Panc1 (cell line): ENCODE data around the gene RPP14. TPM values are rescaled to one million over a fixed set of nuclear protein-coding genes. Genes with fewer than 3 reads are reported as not detected.

Experiments
- ATAC-seq: fragments of 200-7000 bp; cut with Tn5 transposase; 2 replicates; pipeline ENCODE4 v1.9.1; 2020; ENCODE audit warnings: mild to moderate bottlenecking, moderate library complexity
- BruUV-seq: library from RNA; stranded (reverse); fragments of 400-500 nt; replicated peaks from 2 replicates; lab custom pipeline; 2021; lab: Mats Ljungman, UMichigan
- CTCF ChIA-PET: fragments of 300-600 bp; sonication (Branson Sonifier 250); formaldehyde crosslinking; loops from one replicate; lab custom pipeline; 2022; ENCODE audit warnings: antibody characterized with exemption; lab: Charles Lee
- POLR2A ChIA-PET: fragments of 300-600 bp; sonication (Branson Sonifier 250); formaldehyde crosslinking; loops from one replicate; lab custom pipeline; 2022; ENCODE audit warnings: antibody characterized with exemption; lab: Charles Lee
- DNase-seq: peaks from one replicate; pipeline ENCODE4 v3.0.0-alpha.2; 2010; ENCODE audit warnings: low read depth, low spot score
- H3K27ac ChIP-seq: 2 replicates; pipeline ENCODE4 v1.5.1; 2011; ENCODE audit warnings: mild to moderate bottlenecking, low read length, inconsistent platforms
- H3K27me3 ChIP-seq: fragments of 200-500 bp; sonication (Bioruptor generic); 2 replicates; pipeline ENCODE4 v1.6.0; 2014; ENCODE audit warnings: low read length, inconsistent platforms; ENCODE audit not compliant: control insufficient read depth, insufficient read depth
- H3K36me3 ChIP-seq: fragments of 200-500 bp; sonication (Bioruptor generic); 2 replicates; pipeline ENCODE4 v1.5.1; 2014; ENCODE audit warnings: inconsistent platforms, mild to moderate bottlenecking, low read length, moderate library complexity; ENCODE audit not compliant: control insufficient read depth, insufficient read depth
- H3K4me1 ChIP-seq: 2 replicates; pipeline ENCODE4 v1.5.1; 2011; ENCODE audit warnings: inconsistent platforms, mild to moderate bottlenecking, low read length, moderate library complexity; ENCODE audit not compliant: control insufficient read depth, insufficient read depth
- H3K4me3 ChIP-seq, 2 experiments: 2 replicates each; pipeline ENCODE4 v1.5.1; 2011 to 2012; ENCODE audit warnings: low read depth in 2 of 2, low read length in 2 of 2, mild to moderate bottlenecking in 2 of 2, inconsistent platforms in 1 of 2, moderate library complexity in 1 of 2
- H3K9me3 ChIP-seq: fragments of 200-500 bp; sonication (Bioruptor generic); 2 replicates; pipeline ENCODE4 v1.5.1; 2014; ENCODE audit warnings: low read depth, mild to moderate bottlenecking, inconsistent platforms, low read length, moderate library complexity; ENCODE audit not compliant: control insufficient read depth, insufficient read depth
- POLR2AphosphoS5 ChIP-seq: IDR thresholded peaks from 2 replicates; pipeline ENCODE4 v1.6.1; 2012; ENCODE audit warnings: mild to moderate bottlenecking, low read depth, low read length, moderate library complexity
- REST ChIP-seq, 2 experiments: IDR thresholded peaks; 2 replicates each; pipeline ENCODE4 v1.6.1; 2011 to 2012; ENCODE audit warnings: low read depth in 2 of 2, control low read depth in 1 of 2, low read length in 1 of 2, mild to moderate bottlenecking in 1 of 2, moderate library complexity in 1 of 2; ENCODE audit not compliant: insufficient read depth in 1 of 2
- SIN3A ChIP-seq: IDR thresholded peaks from 2 replicates; pipeline ENCODE4 v1.6.1; 2012; ENCODE audit warnings: low read depth, mild to moderate bottlenecking, low read length, moderate library complexity, borderline replicate concordance; ENCODE audit not compliant: insufficient read depth
- TCF7L2 ChIP-seq: IDR thresholded peaks from 2 replicates; pipeline ENCODE4 v1.6.1; 2011; ENCODE audit warnings: mild to moderate bottlenecking, low read depth, low read length, inconsistent platforms
- in situ Hi-C: cut with HindIII; loops from 2 replicates; pipeline ENCODE4 v1.10.0; 2016; ENCODE audit warnings: low sequenced_read_pairs, low pct_unique_long_range_greater_than_20kb
- intact Hi-C: fragments of 100-400 bp; cut with micrococcal nuclease; formaldehyde crosslinking; loops from one replicate; pipeline ENCODE4 v1.10.0; 2022; ENCODE audit not compliant: unreplicated experiment
- total RNA-seq: library from RNA; stranded (reverse); gene quantifications from one replicate; pipeline ENCODE4 v1.2.1, GENCODE V29; 2021; ENCODE audit not compliant: unreplicated experiment
- TF ChIP-seq, protein P1 (sequence below): fragments of 450-650 bp; IDR thresholded peaks from 2 replicates; pipeline ENCODE4 v1.5.1; 2017; ENCODE audit warnings: mild to moderate bottlenecking

The RPP14 gene
- total RNA-seq, 1 experiment from 2014 or later = 16.4 TPM

- Histone ChIP-seq H3K4me3 (no peak overlapping the region), H3K27me3 (no peaks in the 10 kb centered on the region), H3K27ac (no peak overlapping the region), H3K9me3 (no peaks in the 10 kb centered on the region), H3K36me3 (no peaks in the 10 kb centered on the region), H3K4me1 (no peaks in the 10 kb centered on the region; the same call in 1 of the 2 replicates)
- POLR2A ChIA-PET = no interaction called here
- TF ChIP-seq SIN3A = no peak
- TF ChIP-seq REST (IDR thresholded peaks at IDR 0.05; ENCODE audit: insufficient read depth in 1 of 2, low read depth in 2 of 2, low read length in 1 of 2) = no peak
- TF ChIP-seq, protein P1, sequence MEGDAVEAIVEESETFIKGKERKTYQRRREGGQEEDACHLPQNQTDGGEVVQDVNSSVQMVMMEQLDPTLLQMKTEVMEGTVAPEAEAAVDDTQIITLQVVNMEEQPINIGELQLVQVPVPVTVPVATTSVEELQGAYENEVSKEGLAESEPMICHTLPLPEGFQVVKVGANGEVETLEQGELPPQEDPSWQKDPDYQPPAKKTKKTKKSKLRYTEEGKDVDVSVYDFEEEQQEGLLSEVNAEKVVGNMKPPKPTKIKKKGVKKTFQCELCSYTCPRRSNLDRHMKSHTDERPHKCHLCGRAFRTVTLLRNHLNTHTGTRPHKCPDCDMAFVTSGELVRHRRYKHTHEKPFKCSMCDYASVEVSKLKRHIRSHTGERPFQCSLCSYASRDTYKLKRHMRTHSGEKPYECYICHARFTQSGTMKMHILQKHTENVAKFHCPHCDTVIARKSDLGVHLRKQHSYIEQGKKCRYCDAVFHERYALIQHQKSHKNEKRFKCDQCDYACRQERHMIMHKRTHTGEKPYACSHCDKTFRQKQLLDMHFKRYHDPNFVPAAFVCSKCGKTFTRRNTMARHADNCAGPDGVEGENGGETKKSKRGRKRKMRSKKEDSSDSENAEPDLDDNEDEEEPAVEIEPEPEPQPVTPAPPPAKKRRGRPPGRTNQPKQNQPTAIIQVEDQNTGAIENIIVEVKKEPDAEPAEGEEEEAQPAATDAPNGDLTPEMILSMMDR = no peak
- DNase-seq (no peak), ATAC-seq (no peak)
- intact Hi-C loops = no loop called here
- no TSS peak for BruUV-seq
- in situ Hi-C loops = no loop called here
- CTCF ChIA-PET = no interaction called here
These were observed 17.7 kb downstream of the RPP14 start for GRCh38 chr3:58323529-58324390.

DNA sequence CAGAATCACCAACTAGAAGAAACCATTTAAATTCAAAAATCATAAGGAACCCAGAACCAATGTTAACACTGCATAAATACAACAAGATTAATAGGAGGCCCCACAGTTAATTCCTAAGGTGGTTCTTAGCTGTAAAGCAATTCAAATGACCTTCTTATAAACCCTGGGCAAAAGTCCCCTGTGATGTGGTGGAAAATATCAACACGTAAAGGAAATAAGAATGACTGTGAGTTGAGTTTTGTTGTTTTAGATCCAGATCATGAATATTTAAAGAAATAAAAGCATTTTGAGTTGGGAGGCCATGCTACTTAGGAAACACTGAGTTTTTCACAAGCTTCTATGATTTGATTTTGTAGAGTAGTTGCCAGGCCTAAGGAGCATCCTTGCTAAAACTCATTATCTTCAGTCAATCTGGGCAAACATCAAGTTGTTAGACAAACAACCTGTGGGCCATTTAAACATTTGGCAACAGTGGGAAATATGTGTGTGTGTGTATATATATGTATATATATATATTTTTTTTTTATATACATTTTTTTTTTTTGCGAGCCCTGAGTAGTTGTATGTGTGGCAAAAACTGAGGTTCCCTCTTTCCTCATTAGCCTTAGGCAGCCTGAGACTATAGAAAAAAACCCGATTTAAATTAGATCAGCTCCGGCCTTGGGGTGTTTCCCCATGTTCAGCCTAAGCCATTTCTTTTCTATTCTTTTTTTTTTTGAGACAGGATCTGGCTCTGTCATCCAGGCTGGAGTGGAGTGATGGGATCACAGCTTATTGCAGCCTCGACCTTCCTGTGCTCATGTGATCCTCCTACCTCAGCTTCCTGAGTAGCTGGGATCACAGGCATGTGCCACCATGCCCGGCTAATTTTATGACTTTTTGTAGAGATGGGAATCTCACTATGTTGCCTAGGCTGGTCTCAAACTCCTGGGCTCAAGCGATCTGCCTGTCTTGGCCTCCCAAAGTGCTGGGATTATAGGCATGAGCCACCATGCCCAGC lies 18.6 kb downstream of the RPP14 start:
- no peaks in the 10 kb centered on the region; the same call in 1 of the 2 replicates for H3K4me1 ChIP-seq
- POLR2A ChIA-PET = no interaction called here
- no peaks in the 10 kb centered on the region for H3K36me3 ChIP-seq
- H3K4me3 ChIP-seq = no peak overlapping the region
- TF ChIP-seq SIN3A (no peak), POLR2AphosphoS5 (no peak), TCF7L2 (no peak), REST (IDR thresholded peaks at IDR 0.05; ENCODE audit: insufficient read depth in 1 of 2, low read depth in 2 of 2, low read length in 1 of 2) (no peak)
- TF ChIP-seq, protein P1 = no peak
- H3K27me3 ChIP-seq = no peaks in the 10 kb centered on the region
- no peak for ATAC-seq
- in situ Hi-C loops = no loop called here
- no peaks in the 10 kb centered on the region for H3K9me3 ChIP-seq
- CTCF ChIA-PET = no interaction called here
- intact Hi-C loops = no loop called here
- DNase-seq = no peak
- no TSS peak for BruUV-seq
- H3K27ac ChIP-seq = no peak overlapping the region
